SHP77 (cell line): ENCODE measurements around the gene ECI1.
A peak's percentile ranks its signal among the peaks of the same experiment; 100 is the strongest.

Experiments used
- DNase-seq, 2 experiments: peaks; one replicate each; lab custom pipeline; 2025; lab: John Stamatoyannopoulos, UW

The ECI1 gene

DNA sequence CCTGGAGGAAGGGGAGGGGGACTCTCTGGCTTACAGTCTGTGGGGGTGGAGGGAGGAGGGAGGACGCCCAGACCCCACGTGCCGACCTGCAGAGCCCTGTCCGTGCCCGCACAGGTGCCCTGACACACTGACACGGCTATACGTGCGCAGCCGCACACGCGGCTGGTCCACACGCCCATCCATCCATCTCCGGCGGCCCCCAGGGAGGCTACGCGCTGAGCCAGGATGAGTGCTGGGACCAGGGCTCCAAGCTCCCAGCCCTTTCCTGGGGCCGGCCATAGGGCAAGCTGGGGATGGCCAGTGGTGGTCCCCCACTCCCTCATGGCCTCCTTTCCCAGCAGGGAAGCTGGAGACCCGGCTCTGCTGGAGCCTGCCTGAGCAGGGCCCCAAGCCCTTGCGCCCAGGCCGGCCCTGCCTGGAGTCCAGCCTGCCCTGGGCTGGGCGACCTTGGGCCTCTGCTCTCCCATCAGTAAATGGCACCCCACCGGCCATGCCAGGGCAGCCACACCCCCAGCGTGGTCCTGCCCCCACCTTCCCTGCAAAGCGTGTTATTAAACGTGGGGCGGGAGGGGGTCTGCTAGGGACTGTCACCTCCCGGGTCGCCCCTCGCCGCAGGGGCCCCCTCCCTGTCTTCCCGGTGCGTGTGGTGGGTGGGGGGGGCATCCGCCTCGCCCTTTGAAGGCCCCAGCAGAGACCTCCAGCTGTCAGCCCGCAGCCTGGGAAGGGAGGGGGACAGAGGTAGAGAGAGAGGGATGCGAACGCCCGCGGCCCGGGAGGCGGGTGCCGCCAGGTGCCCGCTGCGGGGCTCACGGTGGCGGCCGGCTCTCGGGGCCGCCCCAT is 55.8 kb downstream of the ECI1 start:
- DNase-seq: no peak

DNA sequence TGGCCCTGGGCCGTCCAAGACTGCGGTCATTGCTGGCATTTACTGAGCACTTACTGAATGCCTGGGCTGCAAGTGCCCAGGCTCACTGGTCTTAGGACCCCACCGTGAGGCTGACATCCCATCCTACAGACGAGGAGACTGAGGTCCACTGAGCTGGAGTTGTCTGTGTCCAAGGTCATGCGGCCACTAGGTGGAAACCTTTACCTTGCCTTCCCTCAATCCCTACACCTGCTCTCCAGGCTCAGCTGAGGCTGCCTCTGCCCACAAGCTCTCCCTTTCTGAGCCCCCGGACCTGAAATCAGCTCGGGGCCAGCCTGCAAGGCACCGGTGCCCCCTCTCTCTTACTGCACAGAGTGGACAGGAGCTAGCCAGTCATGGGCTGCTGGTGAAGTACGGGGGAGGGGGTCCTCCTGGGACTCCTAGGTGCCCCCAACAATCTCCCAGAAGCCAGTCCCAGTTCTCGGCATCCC is 56.5 kb downstream of the ECI1 start:
- DNase-seq: peak; percentile 66 to 80

DNA sequence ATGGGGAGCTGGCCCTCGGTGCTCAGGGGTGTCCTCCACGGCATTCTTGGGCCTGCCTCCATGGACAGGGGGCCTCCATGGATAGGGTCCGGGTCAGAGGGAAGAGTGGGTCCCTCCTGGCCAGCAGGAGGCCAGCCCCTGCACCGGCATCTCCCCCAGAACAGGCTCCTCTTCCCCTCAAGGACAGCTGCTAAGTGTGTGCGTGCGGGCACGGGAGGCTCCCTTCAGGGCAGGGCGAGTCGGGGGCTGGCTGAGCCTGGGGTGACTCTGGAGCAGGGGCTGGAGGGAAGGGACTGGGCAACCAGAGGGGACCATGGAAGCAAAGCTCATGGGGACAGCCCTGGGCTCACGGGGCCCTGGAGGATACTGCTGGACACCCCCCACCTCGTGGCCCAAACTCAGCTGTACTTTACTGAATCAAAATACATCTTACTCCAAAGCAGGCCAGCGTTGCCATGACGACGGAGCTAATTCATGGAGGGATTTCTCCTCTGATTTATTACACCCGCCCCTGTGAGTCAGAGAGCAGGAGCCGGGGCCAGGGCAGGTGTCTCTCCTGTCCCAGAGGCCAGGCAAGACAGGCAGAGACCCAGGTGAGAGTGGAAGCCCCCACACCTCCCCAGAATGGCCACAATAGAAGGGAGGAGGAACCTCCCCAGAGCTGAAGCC is 57.1 kb downstream of the ECI1 start:
- DNase-seq: no peak

DNA sequence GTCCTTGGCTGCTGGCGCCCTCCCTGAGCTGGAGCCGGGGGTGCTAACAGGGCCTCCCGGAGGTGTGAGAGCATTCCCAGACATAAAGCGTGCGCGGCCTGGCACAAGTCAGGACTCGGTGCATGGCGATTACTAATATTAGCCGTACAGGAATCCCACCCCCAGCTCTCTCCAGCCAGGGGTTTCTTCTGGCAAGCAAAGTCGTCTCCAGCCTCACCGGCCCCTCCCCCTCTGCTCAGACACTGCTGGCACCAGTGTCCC is 60.0 kb downstream of the ECI1 start:
- DNase-seq: no peak

DNA sequence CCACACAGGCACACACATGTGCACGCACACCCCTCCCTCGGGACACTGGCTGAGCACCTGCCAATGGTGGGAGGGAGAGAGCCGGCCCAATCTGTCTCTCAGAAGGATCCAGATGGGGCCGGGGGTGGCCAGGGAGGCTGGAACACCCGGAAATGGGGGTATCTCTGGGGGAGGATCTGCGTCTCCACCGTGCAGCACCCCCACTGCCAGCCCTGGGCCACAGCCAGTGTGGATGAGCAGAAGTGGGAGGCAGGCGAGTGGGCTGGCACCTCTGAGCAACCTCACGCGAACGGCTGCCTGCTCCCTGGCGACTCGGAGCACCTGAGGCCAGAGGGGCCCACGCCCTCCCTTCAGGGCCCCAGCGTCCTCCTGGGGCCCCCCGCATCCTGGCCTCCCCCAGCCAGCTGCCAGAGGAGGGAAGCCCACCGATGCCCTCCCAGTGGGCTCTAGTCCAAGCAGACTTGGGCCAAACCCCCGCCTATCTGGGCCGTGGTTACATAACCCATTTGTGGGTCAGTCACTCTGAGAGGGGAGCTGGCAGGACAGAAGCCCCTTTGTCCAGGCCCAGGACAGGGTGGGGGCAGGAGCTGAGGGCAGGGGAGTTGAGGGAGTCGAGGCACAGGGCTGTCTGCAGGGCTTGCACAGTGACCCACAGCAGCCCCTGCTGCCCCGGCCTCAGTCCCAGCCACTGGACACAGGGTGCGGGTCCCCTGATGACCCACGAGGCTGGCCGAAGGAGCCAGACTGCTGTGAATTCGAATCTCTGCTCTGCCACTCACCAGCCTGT is 60.5 kb downstream of the ECI1 start:
- no peak for DNase-seq

DNA sequence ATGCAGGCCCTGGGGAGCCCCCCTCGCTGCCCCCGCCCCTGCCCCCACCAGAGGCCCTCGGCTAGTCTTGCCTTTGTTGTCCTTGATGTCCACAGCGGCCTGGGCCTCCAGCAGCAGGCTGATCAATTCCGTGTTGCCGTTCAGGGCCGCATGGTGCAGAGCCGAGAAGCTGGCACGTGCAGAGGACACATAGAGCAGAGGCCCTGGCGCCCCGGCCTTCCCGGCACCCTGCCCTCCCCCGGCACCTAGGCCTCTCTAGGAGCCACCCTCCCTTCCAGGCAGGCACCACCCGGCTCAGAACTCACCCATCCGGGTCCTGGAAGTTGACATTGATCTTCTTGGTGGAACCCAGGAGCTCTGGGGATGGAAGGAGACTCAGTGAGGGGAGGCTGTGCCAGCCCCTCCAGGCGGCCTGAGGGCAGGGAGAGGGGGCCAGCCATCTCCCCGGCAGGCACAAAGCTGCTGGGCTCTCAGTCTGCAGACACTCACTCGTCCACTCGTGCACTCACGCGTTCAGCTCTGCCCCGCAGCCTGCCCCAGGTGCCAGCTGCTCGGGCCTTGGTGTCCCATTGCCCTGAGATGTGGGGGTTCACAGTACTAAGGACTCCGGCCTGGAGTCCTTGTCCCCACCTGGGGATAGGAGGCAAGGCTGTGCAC is 61.3 kb downstream of the ECI1 start:
- no peak for DNase-seq
